Urinary bladder (tissue), 4 donors: ENCODE results near the gene MKKS. TPM values are rescaled to one million over a fixed set of nuclear protein-coding genes. Genes with fewer than 3 reads are reported as not detected.

Source experiments
- DNase-seq: peaks from one replicate; pipeline ENCODE4 v3.0.0-alpha.2; 2015; ENCODE audit errors: extremely low spot score
- H3K27ac ChIP-seq: one replicate; pipeline ENCODE4 v1.5.1; 2013; ENCODE audit warnings: low read depth, mild to moderate bottlenecking, moderate library complexity
- H3K36me3 ChIP-seq: one replicate; pipeline ENCODE4 v1.6.1; 2013; ENCODE audit warnings: mild to moderate bottlenecking, moderate library complexity; ENCODE audit not compliant: insufficient read depth
- H3K4me1 ChIP-seq: one replicate; pipeline ENCODE4 v1.6.1; 2013; ENCODE audit warnings: mild to moderate bottlenecking, moderate library complexity; ENCODE audit not compliant: insufficient read depth
- H3K4me3 ChIP-seq: one replicate; pipeline ENCODE4 v1.5.1; 2013; ENCODE audit warnings: low read depth, low read length
- WGBS: extraction: QIAGEN DNeasy Blood & Tissue Kit; methylation state at CpG from one replicate; pipeline ENCODE4 v1.1.7; 2013; 5-methylcytosine and 5-hydroxymethylcytosine counted together
- polyA plus RNA-seq: library from polyadenylated mRNA; stranded (reverse); fragments of 200-250 nt; gene quantifications from one replicate; pipeline ENCODE4 v1.2.3, GENCODE V29; 2013
- total RNA-seq: library from RNA; depleted of rRNA; stranded (reverse); fragments of >200 nt; gene quantifications from one replicate; pipeline ENCODE4 v1.2.3, GENCODE V29; 2014
- donor health status: healthy with polysubstance abuse.
- donor health status: healthy.

The MKKS gene
- total and polyA plus RNA-seq, 2 donors, result 18.1 to 19.8 TPM

GRCh38 chr20:10362674-10363073 lies 71.3 kb downstream of the MKKS start:
- Histone ChIP-seq H3K4me3 (no peak overlapping the region), H3K27ac (no peak overlapping the region), H3K36me3 (no peaks in the 10 kb centered on the region), H3K4me1 (no peaks in the 10 kb centered on the region)
- WGBS, result 90% methylated on average over 1 of the region's 1 CpG
- DNase-seq, result no peak

- no peaks in the 10 kb centered on the region for H3K4me1 ChIP-seq
- H3K36me3 ChIP-seq, result no peaks in the 10 kb centered on the region
- DNase-seq, result no peak
- H3K27ac ChIP-seq, result no peak overlapping the region
- WGBS, result 81% methylated on average over 1 of the region's 1 CpG
- no peak overlapping the region for H3K4me3 ChIP-seq
Measured at GRCh38 chr20:10360878-10361277, 73.1 kb downstream of the MKKS start.

GRCh38 chr20:10359621-10360040 lies 74.4 kb downstream of the MKKS start:
- WGBS, result 42% methylated on average over 2 of the region's 2 CpGs

GRCh38 chr20:10357974-10358373 lies 76.0 kb downstream of the MKKS start:
- Histone ChIP-seq H3K27ac (no peak overlapping the region), H3K36me3 (no peaks in the 10 kb centered on the region), H3K4me3 (no peak overlapping the region), H3K4me1 (no peaks in the 10 kb centered on the region)
- DNase-seq, result no peak

More at GRCh38 chr20:10359621-10360040, 74.4 kb downstream of the MKKS start:
- H3K4me3 ChIP-seq, result no peak overlapping the region
- H3K27ac ChIP-seq, result no peak overlapping the region
- no peaks in the 10 kb centered on the region for H3K36me3 ChIP-seq
- no peaks in the 10 kb centered on the region for H3K4me1 ChIP-seq
- DNase-seq, result no peak

GRCh38 chr20:10357061-10357708 lies 76.8 kb downstream of the MKKS start:
- no peak overlapping the region for H3K4me3 ChIP-seq
- H3K4me1 ChIP-seq, result no peaks in the 10 kb centered on the region
- no peak overlapping the region for H3K27ac ChIP-seq
- whole genome bisulfite sequencing, result 70% methylated on average over 8 of the region's 8 CpGs
- H3K36me3 ChIP-seq, result no peaks in the 10 kb centered on the region
- DNase-seq, result no peak

- no peak overlapping the region for H3K4me3 ChIP-seq
- 85% methylated on average over 1 of the region's 1 CpG for WGBS
- DNase-seq, result no peak
- H3K27ac ChIP-seq, result no peak overlapping the region
- no peaks in the 10 kb centered on the region for H3K36me3 ChIP-seq
- no peaks in the 10 kb centered on the region for H3K4me1 ChIP-seq
Measured at GRCh38 chr20:10356628-10357027, 77.4 kb downstream of the MKKS start.

- DNase-seq, result no peak
- Histone ChIP-seq H3K27ac (no peak overlapping the region), H3K4me1 (no peaks in the 10 kb centered on the region), H3K36me3 (no peaks in the 10 kb centered on the region), H3K4me3 (no peak overlapping the region)
- WGBS, result 29% methylated on average over 6 of the region's 6 CpGs
Measured at GRCh38 chr20:10352934-10353824, 80.8 kb downstream of the MKKS start.

Other genes with a start within 250 kb of the MKKS start
- gene SNAP25, start 215.4 kb downstream of the MKKS start, total RNA-seq, result 8.6 TPM
- 1.6 TPM for gene SNAP25, start 215.4 kb downstream of the MKKS start, polyA plus RNA-seq
- 7.1 TPM for gene SLX4IP, start 1.1 kb upstream of the MKKS start, total RNA-seq
- gene SLX4IP, start 1.1 kb upstream of the MKKS start, polyA plus RNA-seq, result 1.4 TPM
- 131 TPM for gene JAG1, start 239.8 kb upstream of the MKKS start, total RNA-seq
- 36.9 TPM for gene JAG1, start 239.8 kb upstream of the MKKS start, polyA plus RNA-seq